HEK293 (cell line): ENCODE measurements around the gene SLC35E3.

Source experiments
- CTCF ChIA-PET: fragments of 350-600 bp; formaldehyde crosslinking; extraction: SDS; loops from one replicate; lab custom pipeline; 2021; ENCODE audit warnings: antibody characterized with exemption; lab: Yijun Ruan, JAX
- POLR2A ChIA-PET: fragments of 300-600 bp; formaldehyde crosslinking; extraction: SDS; loops from one replicate; lab custom pipeline; 2020; ENCODE audit warnings: antibody characterized with exemption, inconsistent platforms; lab: Yijun Ruan, JAX
- H3K27ac ChIP-seq: fragments of 200-500 bp; sonication (Bioruptor generic); 2 replicates; pipeline ENCODE4 v1.5.1; 2014; ENCODE audit warnings: low read depth, low read length, control low read depth, inconsistent platforms; ENCODE audit errors: extremely low read depth
- H3K36me3 ChIP-seq, 2 experiments: fragments of 200-500 bp in 1 of 2; sonication (Bioruptor generic) in 1 of 2; 1 replicate in 1 of 2; 2 replicates in 1 of 2; pipeline ENCODE4 v1.5.1; 2014 to 2017; ENCODE audit warnings: inconsistent platforms in 2 of 2, low read length in 2 of 2; ENCODE audit not compliant: control insufficient read depth in 2 of 2, insufficient read depth in 1 of 2
- H3K4me1 ChIP-seq: fragments of 200-500 bp; sonication (Bioruptor generic); 2 replicates; pipeline ENCODE4 v1.5.1; 2014; ENCODE audit warnings: mild to moderate bottlenecking, low read length, inconsistent platforms; ENCODE audit not compliant: control insufficient read depth, insufficient read depth
- H3K4me3 ChIP-seq: 2 replicates; pipeline ENCODE4 v1.5.1; 2011; ENCODE audit warnings: low read depth, mild to moderate bottlenecking, control low read depth, low read length, moderate library complexity
- H3K9me3 ChIP-seq: fragments of 200-500 bp; sonication (Bioruptor generic); 2 replicates; pipeline ENCODE4 v1.5.1; 2014; ENCODE audit warnings: low read depth, low read length, inconsistent platforms; ENCODE audit not compliant: control insufficient read depth, insufficient read depth
- IKZF3 ChIP-seq: fragments of 450-650 bp; IDR thresholded peaks from 2 replicates; pipeline ENCODE4 v1.5.0; 2018; ENCODE audit warnings: missing biosample characterization, mild to moderate bottlenecking, missing genetic modification characterization, moderate library complexity
- KLF10 ChIP-seq: fragments of 450-650 bp; IDR thresholded peaks from 2 replicates; pipeline ENCODE4 v1.5.1; 2018; ENCODE audit warnings: missing biosample characterization, mild to moderate bottlenecking, missing genetic modification characterization
- KLF8 ChIP-seq: fragments of 450-650 bp; formaldehyde crosslinking; IDR thresholded peaks from 2 replicates; pipeline ENCODE4 v1.5.1; 2016; ENCODE audit warnings: missing biosample characterization, missing genetic modification characterization
- SP3 ChIP-seq: fragments of 450-650 bp; formaldehyde crosslinking; IDR thresholded peaks from 2 replicates; pipeline ENCODE4 v1.5.1; 2016; ENCODE audit warnings: missing biosample characterization, missing genetic modification characterization
- TRIM28 ChIP-seq: IDR thresholded peaks from 2 replicates; pipeline ENCODE4 v1.6.1; 2011; ENCODE audit warnings: low read length, control low read depth, borderline replicate concordance
- WT1 ChIP-seq: fragments of 450-650 bp; formaldehyde crosslinking; IDR thresholded peaks from 2 replicates; pipeline ENCODE4 v1.5.1; 2016; ENCODE audit warnings: missing biosample characterization, missing genetic modification characterization
- ZBTB17 ChIP-seq: fragments of 450-650 bp; formaldehyde crosslinking; IDR thresholded peaks from 2 replicates; pipeline ENCODE4 v1.5.1; 2016; ENCODE audit warnings: missing biosample characterization, missing genetic modification characterization
- ZBTB8A ChIP-seq: fragments of 450-650 bp; formaldehyde crosslinking; IDR thresholded peaks from 2 replicates; pipeline ENCODE4 v1.5.1; 2016; ENCODE audit warnings: missing biosample characterization, missing genetic modification characterization
- ZFP69B ChIP-seq: fragments of 450-650 bp; formaldehyde crosslinking; IDR thresholded peaks from 2 replicates; pipeline ENCODE4 v1.5.1; 2016; ENCODE audit warnings: missing biosample characterization, missing genetic modification characterization
- ZIC2 ChIP-seq: fragments of 450-650 bp; formaldehyde crosslinking; IDR thresholded peaks from 2 replicates; pipeline ENCODE4 v1.5.1; 2016; ENCODE audit warnings: missing biosample characterization, missing genetic modification characterization
- ZNF112 ChIP-seq: fragments of 450-650 bp; formaldehyde crosslinking; IDR thresholded peaks from 2 replicates; pipeline ENCODE4 v1.5.0; 2017; ENCODE audit warnings: missing biosample characterization, missing genetic modification characterization
- ZNF140 ChIP-seq: fragments of 450-650 bp; formaldehyde crosslinking; IDR thresholded peaks from 2 replicates; pipeline ENCODE4 v1.5.1; 2016; ENCODE audit warnings: missing biosample characterization, missing genetic modification characterization
- ZNF146 ChIP-seq: fragments of 450-650 bp; formaldehyde crosslinking; IDR thresholded peaks from 2 replicates; pipeline ENCODE4 v1.5.1; 2016; ENCODE audit warnings: missing biosample characterization, missing genetic modification characterization
- ZNF16 ChIP-seq: fragments of 450-650 bp; formaldehyde crosslinking; IDR thresholded peaks from 2 replicates; pipeline ENCODE4 v1.5.1; 2016; ENCODE audit warnings: low read depth, missing biosample characterization, missing genetic modification characterization
- ZNF19 ChIP-seq: fragments of 450-650 bp; formaldehyde crosslinking; IDR thresholded peaks from 2 replicates; pipeline ENCODE4; 2016; ENCODE audit warnings: missing biosample characterization, missing genetic modification characterization, low read depth
- ZNF2 ChIP-seq: fragments of 450-650 bp; formaldehyde crosslinking; IDR thresholded peaks from 2 replicates; pipeline ENCODE4 v1.5.1; 2016; ENCODE audit warnings: missing biosample characterization, missing genetic modification characterization
- ZNF341 ChIP-seq: fragments of 450-650 bp; formaldehyde crosslinking; IDR thresholded peaks from 2 replicates; pipeline ENCODE4; 2016; ENCODE audit warnings: low read depth, missing biosample characterization, missing genetic modification characterization
- ZNF426 ChIP-seq: fragments of 450-650 bp; formaldehyde crosslinking; IDR thresholded peaks from 2 replicates; pipeline ENCODE4 v1.5.1; 2017; ENCODE audit warnings: missing biosample characterization, missing genetic modification characterization, mild to moderate bottlenecking, inconsistent platforms, moderate library complexity
- ZNF548 ChIP-seq: fragments of 450-650 bp; formaldehyde crosslinking; IDR thresholded peaks from 2 replicates; pipeline ENCODE4 v1.5.1; 2016; ENCODE audit warnings: missing biosample characterization, missing genetic modification characterization
- ZNF555 ChIP-seq: fragments of 450-650 bp; formaldehyde crosslinking; conservative IDR thresholded peaks from 2 replicates; pipeline ENCODE4 v1.5.1; 2017; ENCODE audit warnings: missing biosample characterization, mild to moderate bottlenecking, missing genetic modification characterization, inconsistent platforms
- ZNF600 ChIP-seq: fragments of 450-650 bp; formaldehyde crosslinking; IDR thresholded peaks from 2 replicates; pipeline ENCODE4 v1.5.1; 2016; ENCODE audit warnings: missing biosample characterization, missing genetic modification characterization
- ZNF624 ChIP-seq: fragments of 450-650 bp; formaldehyde crosslinking; IDR thresholded peaks from 2 replicates; pipeline ENCODE4 v1.5.1; 2017; ENCODE audit warnings: missing biosample characterization, missing genetic modification characterization
- ZNF629 ChIP-seq: fragments of 450-650 bp; formaldehyde crosslinking; IDR thresholded peaks from 2 replicates; pipeline ENCODE4 v1.5.1; 2017; ENCODE audit warnings: missing biosample characterization, missing genetic modification characterization
- ZNF792 ChIP-seq: fragments of 450-650 bp; formaldehyde crosslinking; IDR thresholded peaks from 2 replicates; pipeline ENCODE4 v1.5.1; 2016; ENCODE audit warnings: missing biosample characterization, missing genetic modification characterization
- ZNF830 ChIP-seq: fragments of 450-650 bp; IDR thresholded peaks from 2 replicates; pipeline ENCODE4 v1.5.0; 2018; ENCODE audit warnings: missing biosample characterization, missing genetic modification characterization, low read depth, mild to moderate bottlenecking, moderate library complexity
- ZNF837 ChIP-seq: fragments of 450-650 bp; formaldehyde crosslinking; IDR thresholded peaks from 2 replicates; pipeline ENCODE4 v1.5.1; 2016; ENCODE audit warnings: missing biosample characterization, missing genetic modification characterization
- ZNF843 ChIP-seq: fragments of 450-650 bp; formaldehyde crosslinking; IDR thresholded peaks from 2 replicates; pipeline ENCODE4 v1.5.1; 2016; ENCODE audit warnings: missing biosample characterization, missing genetic modification characterization
- ZSCAN23 ChIP-seq: fragments of 450-650 bp; formaldehyde crosslinking; IDR thresholded peaks from 2 replicates; pipeline ENCODE4 v1.5.1; 2016; ENCODE audit warnings: missing biosample characterization, missing genetic modification characterization
- TF ChIP-seq, protein P1 (sequence below): fragments of 450-650 bp; formaldehyde crosslinking; conservative IDR thresholded peaks from 2 replicates; pipeline ENCODE4 v1.5.1; 2016; ENCODE audit warnings: low read depth, missing biosample characterization, missing genetic modification characterization

SLC35E3 gene

GRCh38 chr12:68750506-68750905, 4.5 kb downstream of the SLC35E3 start:
- no peak overlapping the region for H3K4me3 ChIP-seq
- H3K9me3 ChIP-seq = no peaks in the 10 kb centered on the region
- ChIA-PET POLR2A (no interaction called here), CTCF (no interaction called here)
- H3K36me3 ChIP-seq = peaks cover 22 to 51% of the 10 kb centered on the region in 2 experiments
- no peaks in the 10 kb centered on the region for H3K4me1 ChIP-seq
- no peak overlapping the region for H3K27ac ChIP-seq
- TF ChIP-seq KLF8 (tag by site-specific recombination) (no peak), ZNF600 (tag by site-specific recombination) (no peak), ZNF140 (tag by site-specific recombination) (no peak), ZBTB17 (tag by site-specific recombination) (peak; percentile 66), IKZF3 (tag by site-specific recombination) (no peak), ZNF19 (no peak), ZBTB8A (tag by site-specific recombination) (no peak), ZNF629 (no peak), ZNF555 (tag by site-specific recombination) (no peak), ZNF341 (peak; percentile 39; the same call in 1 of the 2 replicates), ZSCAN23 (tag by site-specific recombination) (no peak), ZFP69B (tag by site-specific recombination) (no peak), ZNF792 (no peak), ZNF843 (tag by site-specific recombination) (no peak), ZIC2 (peak; percentile 49; the same call in 1 of the 2 replicates), ZNF830 (tag by site-specific recombination) (no peak), SP3 (tag by site-specific recombination) (no peak), ZNF16 (no peak)

GRCh38 chr12:68755536-68756243, 9.7 kb downstream of the SLC35E3 start:
- Histone ChIP-seq H3K9me3 (no peaks in the 10 kb centered on the region), H3K4me1 (no peaks in the 10 kb centered on the region), H3K4me3 (no peak overlapping the region), H3K36me3 (peaks cover 43 to 61% of the 10 kb centered on the region in 2 experiments), H3K27ac (no peak overlapping the region)
- POLR2A ChIA-PET = no interaction called here
- TF ChIP-seq TRIM28 = no peak
- TF ChIP-seq ZNF426 (tag by site-specific recombination) = no peak
- CTCF ChIA-PET = interaction anchor here (0.5 kb wide), 1 partner anchor 170 kb away, joined by 3 read pairs; no protein-coding TSS in a partner anchor

DNA sequence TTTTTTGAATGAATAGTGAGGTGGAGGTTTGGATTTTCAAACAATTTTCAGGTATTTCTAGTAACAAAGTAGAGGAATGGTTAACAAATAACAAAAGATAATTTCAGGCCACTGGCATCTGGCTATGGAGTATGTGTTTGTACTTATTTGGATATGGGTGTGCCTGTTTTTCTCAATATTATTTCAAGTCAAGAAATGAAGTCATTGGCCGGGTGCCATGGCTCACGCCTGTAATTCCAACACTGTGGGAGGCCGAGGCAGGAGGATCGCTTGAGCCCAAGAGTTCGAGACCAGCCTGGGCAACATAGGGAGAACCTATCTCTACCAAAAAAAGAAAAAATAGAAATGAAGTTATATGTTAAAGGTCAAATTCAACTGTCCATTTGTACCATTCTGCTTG, 13.9 kb downstream of the SLC35E3 start:
- Histone ChIP-seq H3K27ac (no peak overlapping the region), H3K4me3 (no peak overlapping the region), H3K4me1 (no peaks in the 10 kb centered on the region), H3K36me3 (peaks cover 22 to 70% of the 10 kb centered on the region in 2 experiments), H3K9me3 (no peaks in the 10 kb centered on the region)
- CTCF ChIA-PET = no interaction called here
- POLR2A ChIA-PET = interaction anchor here (1.0 kb wide), 1 partner anchor 48 kb away, joined by 3 read pairs; the partner anchor contains the start of gene MDM2
- TF ChIP-seq KLF10 (tag by site-specific recombination) = no peak
- TF ChIP-seq, protein P1, sequence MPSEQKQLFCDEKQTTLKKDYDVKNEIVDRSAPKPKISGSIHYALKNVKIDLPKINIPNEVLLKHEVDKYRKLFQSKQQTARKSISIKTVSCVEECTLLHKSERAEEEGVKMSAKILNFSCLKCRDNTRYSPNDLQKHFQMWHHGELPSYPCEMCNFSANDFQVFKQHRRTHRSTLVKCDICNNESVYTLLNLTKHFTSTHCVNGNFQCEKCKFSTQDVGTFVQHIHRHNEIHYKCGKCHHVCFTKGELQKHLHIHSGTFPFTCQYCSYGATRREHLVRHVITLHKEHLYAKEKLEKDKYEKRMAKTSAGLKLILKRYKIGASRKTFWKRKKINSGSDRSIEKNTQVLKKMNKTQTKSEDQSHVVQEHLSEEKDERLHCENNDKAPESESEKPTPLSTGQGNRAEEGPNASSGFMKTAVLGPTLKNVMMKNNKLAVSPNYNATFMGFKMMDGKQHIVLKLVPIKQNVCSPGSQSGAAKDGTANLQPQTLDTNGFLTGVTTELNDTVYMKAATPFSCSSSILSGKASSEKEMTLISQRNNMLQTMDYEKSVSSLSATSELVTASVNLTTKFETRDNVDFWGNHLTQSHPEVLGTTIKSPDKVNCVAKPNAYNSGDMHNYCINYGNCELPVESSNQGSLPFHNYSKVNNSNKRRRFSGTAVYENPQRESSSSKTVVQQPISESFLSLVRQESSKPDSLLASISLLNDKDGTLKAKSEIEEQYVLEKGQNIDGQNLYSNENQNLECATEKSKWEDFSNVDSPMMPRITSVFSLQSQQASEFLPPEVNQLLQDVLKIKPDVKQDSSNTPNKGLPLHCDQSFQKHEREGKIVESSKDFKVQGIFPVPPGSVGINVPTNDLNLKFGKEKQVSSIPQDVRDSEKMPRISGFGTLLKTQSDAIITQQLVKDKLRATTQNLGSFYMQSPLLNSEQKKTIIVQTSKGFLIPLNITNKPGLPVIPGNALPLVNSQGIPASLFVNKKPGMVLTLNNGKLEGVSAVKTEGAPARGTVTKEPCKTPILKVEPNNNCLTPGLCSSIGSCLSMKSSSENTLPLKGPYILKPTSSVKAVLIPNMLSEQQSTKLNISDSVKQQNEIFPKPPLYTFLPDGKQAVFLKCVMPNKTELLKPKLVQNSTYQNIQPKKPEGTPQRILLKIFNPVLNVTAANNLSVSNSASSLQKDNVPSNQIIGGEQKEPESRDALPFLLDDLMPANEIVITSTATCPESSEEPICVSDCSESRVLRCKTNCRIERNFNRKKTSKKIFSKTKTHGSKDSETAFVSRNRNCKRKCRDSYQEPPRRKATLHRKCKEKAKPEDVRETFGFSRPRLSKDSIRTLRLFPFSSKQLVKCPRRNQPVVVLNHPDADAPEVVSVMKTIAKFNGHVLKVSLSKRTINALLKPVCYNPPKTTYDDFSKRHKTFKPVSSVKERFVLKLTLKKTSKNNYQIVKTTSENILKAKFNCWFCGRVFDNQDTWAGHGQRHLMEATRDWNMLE (tag by site-specific recombination) = no peak
- no peak for TF ChIP-seq ZNF146 (tag by site-specific recombination)
- TF ChIP-seq WT1 = no peak
- TF ChIP-seq ZNF837 = no peak
- TF ChIP-seq TRIM28 = no peak
- TF ChIP-seq ZNF2 (tag by site-specific recombination) = no peak
- no peak for TF ChIP-seq ZNF112 (tag by site-specific recombination)
- no peak for TF ChIP-seq ZNF548 (tag by site-specific recombination)
- TF ChIP-seq ZNF624 (tag by site-specific recombination) = no peak
- no peak for TF ChIP-seq ZBTB8A (tag by site-specific recombination)
